GM12891 (cell line): Measurements from ENCODE around the gene AEBP1.

Experiments
- PAX5 ChIP-seq: IDR thresholded peaks from 2 replicates; pipeline ENCODE4 v1.6.1; 2011; ENCODE audit warnings: low read length, moderate library complexity, mild to moderate bottlenecking; ENCODE audit not compliant: insufficient read depth, severe bottlenecking
- POLR2A ChIP-seq: IDR thresholded peaks from 2 replicates; pipeline ENCODE4 v1.6.1; 2011; ENCODE audit warnings: low read depth, low read length, control low read depth
- POLR2AphosphoS5 ChIP-seq: IDR thresholded peaks from 2 replicates; pipeline ENCODE4 v1.6.1; 2011; ENCODE audit warnings: low read depth, low read length, control low read depth
- POU2F2 ChIP-seq: IDR thresholded peaks from 2 replicates; pipeline ENCODE4 v1.6.1; 2011; ENCODE audit warnings: low read depth, mild to moderate bottlenecking, control low read depth, low read length, moderate library complexity
- SPI1 ChIP-seq: IDR thresholded peaks from 2 replicates; pipeline ENCODE4 v1.6.1; 2011; ENCODE audit warnings: low read depth, low read length, control low read depth
- TAF1 ChIP-seq: IDR thresholded peaks from 2 replicates; pipeline ENCODE4 v1.6.1; 2011; ENCODE audit warnings: low read depth, low read length, control low read depth

GRCh38 chr7:44075296-44076075 is 28.7 kb upstream of the AEBP1 start:
- no peak for TF ChIP-seq POLR2A
- TF ChIP-seq TAF1 = no peak
- TF ChIP-seq SPI1 = no peak
- no peak for TF ChIP-seq PAX5
- TF ChIP-seq POLR2AphosphoS5 = no peak
- no peak for TF ChIP-seq POU2F2
